HG03064 (cell line): ENCODE results near the gene AFAP1L1.
"Not testable (repeated sequence)": the region's sequence is repeated elsewhere in the genome, so short reads cannot be mapped to it uniquely, and the experiment has no call there.

Experiments
- ATAC-seq: cut with Tn5 transposase; IDR thresholded peaks from one replicate; pipeline ENCODE4 v1.9.1; 2021; ENCODE audit warnings: low read depth; ENCODE audit not compliant: unreplicated experiment

AFAP1L1 gene

GRCh38 chr5:149260761-149261160 lies 10.9 kb upstream of the AFAP1L1 start:
- no peak for ATAC-seq

DNA sequence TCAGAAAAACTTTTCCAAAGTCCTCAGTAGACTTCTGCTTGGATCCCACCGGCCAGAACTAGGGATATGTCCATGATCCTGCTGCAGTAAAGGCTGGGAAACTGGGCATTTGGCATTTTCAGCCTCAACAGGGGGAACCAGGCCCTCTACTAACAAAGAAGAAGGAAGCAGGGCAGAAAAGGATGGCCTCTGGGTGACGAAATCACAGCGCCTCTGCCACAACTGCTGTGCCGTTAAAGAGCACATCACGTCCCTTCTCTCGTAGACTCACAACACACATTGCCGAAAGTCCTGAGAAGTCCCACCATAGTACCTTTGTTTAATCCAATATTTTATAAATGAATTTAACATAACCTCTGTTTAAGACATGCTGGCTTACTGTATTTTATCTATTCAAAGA lies 10.4 kb upstream of the AFAP1L1 start:
- ATAC-seq: no peak

- ATAC-seq: no peak
Measured at GRCh38 chr5:149262315-149262714, 9.3 kb upstream of the AFAP1L1 start.

DNA sequence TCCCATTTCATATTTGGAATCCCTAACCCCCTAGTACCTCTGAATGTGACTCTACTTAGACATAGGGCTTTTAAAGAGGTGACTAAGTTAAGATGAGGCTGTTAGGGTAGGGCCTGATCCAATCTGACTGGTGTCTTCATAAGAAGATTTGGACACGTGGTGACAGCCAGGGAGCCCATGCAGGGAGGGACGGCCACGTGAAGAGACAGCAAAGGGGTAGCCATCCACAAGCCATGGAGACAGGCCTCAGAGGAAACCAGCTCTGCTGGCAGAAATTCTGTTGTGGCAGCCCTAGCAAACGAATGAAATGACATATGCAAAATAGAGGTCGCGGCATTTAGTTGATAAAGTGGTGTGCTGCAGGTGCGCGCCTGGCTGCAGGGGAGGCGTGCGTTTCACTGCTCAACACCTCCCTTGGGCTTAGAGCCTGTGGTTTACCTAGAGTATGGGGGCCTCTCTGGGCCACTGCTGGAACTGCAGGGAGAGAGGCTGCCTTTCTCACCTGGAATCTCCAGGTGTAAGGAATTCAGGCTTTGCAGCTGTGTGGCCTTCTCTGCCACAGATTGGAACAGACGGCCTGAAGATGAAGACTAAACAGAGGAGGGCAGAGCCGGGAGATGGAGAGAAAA lies 7.1 kb upstream of the AFAP1L1 start:
- ATAC-seq: peak; percentile 72

DNA sequence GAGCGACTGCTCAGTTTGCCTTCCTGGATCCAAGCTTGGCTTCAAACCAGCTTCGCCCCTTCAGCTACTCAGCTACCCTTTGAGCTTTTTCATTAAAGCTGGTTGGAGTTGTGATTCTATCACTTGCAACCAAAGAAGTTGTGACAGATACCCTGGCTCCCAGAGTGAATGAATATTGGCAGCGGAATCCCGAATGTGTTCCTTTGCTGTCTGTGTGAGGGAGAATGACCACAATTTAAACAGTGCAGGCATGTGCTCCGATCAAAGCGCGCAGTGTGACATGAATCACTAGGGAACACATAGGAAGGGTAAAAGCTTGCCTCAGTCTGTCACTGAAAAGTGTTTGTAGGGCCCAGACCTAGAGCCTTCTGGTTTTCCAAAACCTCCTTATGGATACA lies 6.6 kb upstream of the AFAP1L1 start:
- ATAC-seq: no peak

GRCh38 chr5:149265597-149265996 lies 6.1 kb upstream of the AFAP1L1 start:
- ATAC-seq: no peak

- ATAC-seq: no peak
Measured at GRCh38 chr5:149267241-149267973, 4.3 kb upstream of the AFAP1L1 start.

DNA sequence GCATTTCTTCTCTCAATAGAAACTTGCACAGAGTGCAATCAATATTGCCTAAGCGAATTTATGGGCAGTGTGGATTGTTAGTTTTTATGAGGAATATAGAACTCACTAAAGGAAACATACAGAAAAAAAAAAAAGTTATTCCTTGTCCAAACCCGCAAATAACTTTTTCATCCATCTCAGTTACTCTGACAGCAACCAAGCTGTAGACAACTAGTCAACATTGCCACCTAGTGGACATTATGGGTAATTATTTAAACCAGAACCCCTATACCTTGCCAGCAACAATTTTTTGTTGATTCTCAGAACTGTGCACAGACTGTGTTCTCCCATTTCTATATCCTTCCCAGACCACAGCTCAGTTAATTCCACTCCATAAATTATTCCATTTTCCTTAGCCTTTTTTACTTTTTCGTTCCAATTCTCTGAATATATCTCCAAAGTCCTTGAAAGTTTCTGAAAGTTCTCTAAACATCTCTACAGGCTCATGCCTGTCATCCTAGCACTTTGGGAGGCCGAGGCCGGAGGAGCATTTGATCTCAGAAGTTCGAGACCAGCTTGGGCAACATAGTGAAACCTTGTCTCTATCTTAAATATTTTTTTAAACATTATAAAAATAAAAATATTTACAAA lies 2.6 kb upstream of the AFAP1L1 start:
- no peak for ATAC-seq

DNA sequence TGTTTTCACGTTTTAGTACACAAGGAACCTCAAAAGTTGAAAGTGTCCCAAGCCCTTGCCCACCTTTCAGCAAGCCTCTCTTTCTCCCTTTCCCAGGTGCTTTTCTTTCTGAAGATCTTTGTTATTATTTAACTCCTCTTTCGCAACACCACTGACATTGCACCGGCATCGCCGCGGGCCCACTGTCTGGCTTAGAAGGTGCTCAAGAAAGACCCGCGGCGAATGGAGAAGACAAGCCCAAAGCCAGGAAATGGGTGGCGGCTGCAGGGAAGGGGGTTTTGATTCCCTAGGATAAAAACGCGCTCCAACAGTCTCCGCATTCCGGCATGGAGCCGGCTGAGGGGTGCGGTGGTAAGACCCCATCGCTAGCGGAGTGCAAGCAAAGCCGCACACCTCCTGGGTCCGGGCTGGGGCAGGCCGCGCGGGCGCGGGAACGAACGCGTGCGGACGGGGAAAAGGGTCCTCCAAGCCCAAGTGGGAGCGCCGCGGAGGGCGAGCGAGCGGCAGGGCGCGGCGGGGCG lies 404 bp upstream of the AFAP1L1 start:
- no peak for ATAC-seq

- ATAC-seq: not testable (repeated sequence)
Measured at GRCh38 chr5:149272781-149273180, 1.1 kb downstream of the AFAP1L1 start.

- no peak for ATAC-seq
Measured at GRCh38 chr5:149273237-149273636, 1.6 kb downstream of the AFAP1L1 start.

DNA sequence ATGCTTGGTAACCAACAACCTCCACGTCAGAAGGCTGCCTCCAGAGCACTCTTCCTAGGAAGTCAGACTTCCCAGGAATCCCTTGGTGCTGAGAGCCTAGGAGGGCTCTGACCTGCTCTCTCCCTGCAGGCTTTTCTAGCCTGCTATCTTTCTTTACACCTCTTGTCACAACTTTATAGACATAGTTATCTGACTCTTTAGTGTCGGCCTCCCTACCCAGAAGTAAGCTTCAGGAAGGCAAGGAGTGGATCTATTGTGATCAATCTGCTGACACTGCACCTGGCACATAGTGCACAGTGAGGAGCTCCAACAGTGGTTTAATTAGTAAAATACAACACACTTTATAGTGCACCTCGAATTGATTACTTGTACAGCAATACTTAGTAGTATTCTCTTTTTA lies 2.3 kb downstream of the AFAP1L1 start:
- ATAC-seq: no peak

DNA sequence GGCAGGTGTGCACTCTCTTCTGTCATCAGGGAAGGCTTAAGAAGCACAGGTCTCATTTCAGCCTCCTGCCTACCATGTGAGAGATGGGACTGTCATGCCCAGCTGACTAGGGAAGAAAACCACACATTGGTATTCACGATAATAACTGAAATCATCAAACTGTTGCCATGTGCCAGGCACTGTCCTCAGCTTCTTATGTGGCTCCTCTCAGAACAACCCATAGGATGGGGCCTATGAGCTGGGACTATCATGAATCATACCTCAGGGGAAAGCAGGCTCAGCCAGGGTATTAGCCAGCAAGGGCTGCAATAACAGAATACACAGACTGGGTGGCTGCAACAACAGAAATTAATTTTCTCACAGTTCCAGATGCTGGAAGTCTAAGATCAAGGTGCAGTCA lies 3.3 kb downstream of the AFAP1L1 start:
- ATAC-seq: no peak

DNA sequence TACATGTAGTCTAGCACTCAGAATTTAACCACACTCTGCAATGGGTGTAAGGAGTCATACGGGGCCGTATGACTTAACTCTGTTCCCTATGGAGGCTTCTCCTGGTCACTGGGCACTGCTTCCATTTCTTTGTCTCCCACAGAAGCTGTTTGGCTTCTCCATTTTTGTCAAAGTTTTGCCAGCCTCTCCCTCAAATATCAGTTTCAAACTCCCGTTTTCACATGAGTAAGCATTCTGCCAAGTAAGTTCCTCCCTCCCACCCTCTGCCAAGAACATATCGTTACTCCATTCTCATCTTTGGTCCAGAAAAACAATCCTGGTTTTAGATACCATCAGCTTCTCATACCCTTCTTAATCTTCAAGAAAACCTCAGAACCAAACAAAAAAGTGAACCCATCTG lies 6.1 kb downstream of the AFAP1L1 start:
- ATAC-seq: no peak

- ATAC-seq: no peak
Measured at GRCh38 chr5:149278451-149279210, 7.0 kb downstream of the AFAP1L1 start.

- no peak for ATAC-seq
Measured at GRCh38 chr5:149279661-149280060, 8.0 kb downstream of the AFAP1L1 start.

DNA sequence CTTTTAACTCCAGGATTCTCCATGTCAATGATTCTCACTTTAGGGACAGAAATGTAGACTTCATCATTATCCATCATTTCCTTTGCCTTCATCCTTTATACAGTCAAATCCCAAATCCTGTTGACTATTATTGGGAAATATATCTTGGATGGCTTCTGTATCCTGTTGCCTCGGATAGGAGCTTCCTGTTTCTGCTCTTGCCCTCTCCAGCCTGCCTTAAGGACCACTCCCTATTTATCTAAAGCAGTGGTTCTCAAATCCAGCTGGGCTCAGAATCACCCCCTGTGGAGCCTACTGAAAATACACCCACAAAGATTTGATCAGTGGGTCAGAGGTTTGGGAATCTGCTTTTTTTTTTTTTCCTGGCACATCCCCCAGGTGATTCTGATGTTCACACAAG lies 8.5 kb downstream of the AFAP1L1 start:
- ATAC-seq: no peak

DNA sequence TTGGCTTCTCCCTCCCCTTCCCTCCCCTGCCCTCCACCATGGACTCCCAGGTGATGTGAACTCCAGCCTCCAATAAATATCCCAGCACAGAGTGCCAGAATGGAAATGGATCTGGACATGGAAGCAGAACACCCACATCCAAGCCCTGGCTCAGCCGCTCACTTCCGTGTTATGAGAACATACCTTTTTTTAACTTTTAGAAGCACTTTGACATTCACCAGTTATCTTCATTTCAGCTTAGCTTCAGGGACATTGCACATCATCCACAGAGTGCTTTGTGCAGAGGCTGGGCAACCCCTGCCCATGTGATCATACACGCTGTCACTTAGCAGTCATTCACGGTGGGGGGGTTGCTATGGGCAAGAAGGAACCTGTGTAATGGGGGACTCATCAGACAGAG lies 9.1 kb downstream of the AFAP1L1 start:
- ATAC-seq: no peak

DNA sequence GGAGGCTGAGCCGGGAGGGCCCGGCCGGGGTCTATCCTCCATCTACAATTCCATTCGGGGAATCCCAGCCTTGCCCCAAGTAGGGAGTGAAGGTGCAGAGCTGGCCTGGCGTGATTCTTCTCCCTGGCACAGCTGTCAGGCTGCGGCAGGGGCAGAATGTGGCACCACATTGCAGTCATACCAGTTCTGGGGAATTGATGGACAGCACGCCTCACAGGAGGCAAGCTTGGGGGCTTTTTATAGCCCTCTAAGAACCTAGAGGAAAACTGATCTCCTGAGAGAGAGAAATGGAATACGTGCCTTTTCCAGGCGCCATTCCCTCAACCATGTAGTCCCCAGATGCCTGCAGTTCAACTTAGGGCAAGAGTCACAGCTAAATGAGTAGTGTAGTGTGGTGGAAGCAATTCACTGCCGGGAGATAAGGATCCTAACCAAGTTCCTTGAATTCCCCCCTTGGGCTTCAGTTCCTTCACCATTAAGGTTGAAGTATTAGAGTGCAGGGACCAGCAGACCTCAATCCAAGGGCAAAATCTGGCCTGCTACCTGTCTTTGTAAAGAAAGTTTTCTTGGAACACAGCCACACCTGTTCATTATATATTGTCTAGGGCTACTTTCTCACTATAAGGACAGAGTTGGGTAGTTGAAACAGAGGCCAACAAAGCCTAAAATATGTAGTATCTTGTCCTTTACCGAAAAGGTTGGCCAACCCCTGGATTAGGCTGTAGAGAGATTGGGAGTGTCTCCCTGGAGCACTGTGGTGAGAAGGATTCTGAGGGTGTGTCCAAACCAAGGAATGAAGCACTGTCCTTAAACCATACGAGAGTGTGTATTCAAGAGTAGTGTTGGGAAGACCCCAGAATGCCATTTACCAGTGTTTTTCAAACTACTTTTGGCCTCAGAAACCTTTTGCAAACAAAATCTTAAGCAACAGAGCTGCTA lies 10.6 kb downstream of the AFAP1L1 start:
- no peak for ATAC-seq

- no peak for ATAC-seq
Measured at GRCh38 chr5:149282966-149283332, 11.3 kb downstream of the AFAP1L1 start.
